GM21381 (cell line): Measurements from ENCODE around the gene MYO9A.
"Not testable (repeated sequence)": the region's sequence is repeated elsewhere in the genome, so short reads cannot be mapped to it uniquely, and the experiment has no call there.

Source experiments
- ATAC-seq: cut with Tn5 transposase; IDR thresholded peaks from one replicate; pipeline ENCODE4 v1.9.1; 2021; ENCODE audit warnings: mild to moderate bottlenecking, moderate library complexity; ENCODE audit not compliant: unreplicated experiment

MYO9A gene

DNA sequence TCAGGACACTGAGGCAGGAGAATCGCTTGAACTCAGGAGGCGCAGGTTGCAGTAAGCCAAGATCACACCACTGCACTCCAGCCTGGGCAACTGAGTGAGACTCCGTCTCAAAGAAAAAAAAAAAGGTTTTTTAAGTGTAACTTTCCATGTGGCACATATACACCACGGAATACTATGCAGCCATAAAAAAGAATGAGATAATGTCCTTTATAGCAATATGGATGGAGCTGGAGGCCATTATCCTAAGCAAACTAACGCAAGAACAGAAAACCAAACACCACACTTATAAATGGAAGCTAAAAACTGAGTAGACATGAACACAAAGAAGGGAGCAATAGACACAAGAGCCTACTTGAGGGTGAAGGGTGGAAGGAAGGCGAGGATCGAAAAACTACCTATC lies 64.7 kb downstream of the MYO9A start:
- not testable (repeated sequence) for ATAC-seq

DNA sequence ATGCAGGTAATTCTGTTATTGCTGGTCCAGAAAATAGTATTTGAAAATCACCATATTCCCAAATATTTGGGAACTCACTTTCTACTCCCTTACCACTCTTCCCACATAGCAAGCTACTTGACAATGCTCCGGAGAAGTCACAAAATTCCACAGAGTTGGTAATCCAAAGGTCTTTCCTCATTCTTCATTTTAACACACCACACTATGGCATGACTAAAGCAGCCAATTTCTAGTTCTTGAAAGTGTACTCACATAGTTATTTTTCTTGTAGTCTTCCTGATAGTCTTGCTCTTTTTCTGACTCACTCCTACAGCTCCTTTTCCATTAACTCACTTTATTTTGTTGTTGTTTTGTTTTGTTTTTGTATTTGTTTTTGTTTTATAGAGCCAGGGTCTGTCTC lies 67.2 kb downstream of the MYO9A start:
- ATAC-seq = no peak

DNA sequence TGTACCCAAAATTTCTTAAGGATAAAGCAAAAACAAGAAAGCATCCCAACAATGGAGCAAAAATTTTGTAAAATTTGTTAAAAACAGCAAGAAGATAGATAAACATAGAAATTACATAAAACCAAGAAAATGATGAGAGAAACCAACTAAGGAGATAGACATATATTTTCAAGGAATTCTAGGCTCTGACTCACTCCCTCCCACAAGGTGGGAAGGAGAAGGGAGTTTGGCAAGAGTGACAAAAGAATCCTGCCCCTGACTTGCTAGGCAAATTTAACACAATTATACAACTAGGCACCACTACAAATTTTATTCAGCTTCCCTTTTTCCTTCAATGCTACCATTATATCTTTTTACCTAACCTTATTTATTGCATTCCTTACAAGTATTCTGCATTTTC lies 70.9 kb downstream of the MYO9A start:
- no peak for ATAC-seq

DNA sequence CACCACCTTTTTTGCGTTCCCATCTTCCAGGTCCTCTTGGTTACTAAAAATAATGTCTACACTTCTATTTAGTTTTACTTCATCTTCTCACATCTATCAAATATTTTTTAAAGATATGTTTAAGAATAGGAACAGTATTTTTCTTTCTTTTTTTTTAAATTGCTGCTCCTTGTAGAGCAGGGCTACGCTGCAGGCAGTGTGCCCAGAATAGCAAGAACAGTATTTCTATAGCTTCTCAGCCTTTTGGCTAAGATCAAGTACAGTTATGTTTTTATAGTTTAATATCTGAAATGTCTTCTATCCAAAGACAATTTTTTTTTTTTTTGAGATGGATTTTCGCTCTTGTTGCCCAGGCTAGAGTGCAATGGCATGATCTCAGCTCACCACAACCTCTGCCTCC lies 73.0 kb downstream of the MYO9A start:
- ATAC-seq = no peak

DNA sequence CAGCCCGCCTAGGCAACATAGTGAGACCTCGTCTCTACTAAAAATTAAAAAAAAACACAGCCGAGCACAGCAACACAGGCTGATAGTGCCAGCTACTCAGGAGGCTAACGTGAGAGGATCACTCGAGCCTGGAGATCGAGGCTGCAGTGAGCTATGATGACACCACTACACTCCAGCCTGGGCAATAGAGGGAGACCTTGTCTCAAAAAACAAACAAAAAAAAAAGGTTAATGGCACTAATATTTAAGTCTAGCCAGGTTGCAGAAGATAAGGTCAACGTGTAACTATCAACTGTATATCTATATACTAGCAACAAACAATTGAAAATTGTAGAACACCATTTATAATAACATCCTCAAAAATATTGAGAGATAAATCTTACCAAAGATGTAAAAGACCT lies 75.1 kb downstream of the MYO9A start:
- no peak for ATAC-seq

DNA sequence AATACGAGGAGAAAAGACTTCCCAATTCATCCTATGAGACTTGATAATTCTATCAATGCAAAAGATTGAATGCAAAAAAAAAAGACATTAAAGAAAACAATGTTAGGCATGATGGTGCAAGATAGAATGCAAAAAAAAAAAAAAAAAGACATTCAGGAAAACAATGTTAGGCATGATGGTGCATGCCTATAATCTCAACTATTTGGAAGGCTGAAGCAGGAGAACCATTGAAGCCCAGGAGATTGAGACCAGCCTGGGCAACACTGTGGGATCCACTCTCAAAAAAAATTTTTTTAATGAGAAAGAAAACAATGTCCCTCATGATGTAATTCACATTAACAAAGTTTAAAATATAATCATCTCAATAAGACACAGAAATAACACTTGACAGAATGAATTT lies 75.9 kb downstream of the MYO9A start:
- no peak for ATAC-seq

DNA sequence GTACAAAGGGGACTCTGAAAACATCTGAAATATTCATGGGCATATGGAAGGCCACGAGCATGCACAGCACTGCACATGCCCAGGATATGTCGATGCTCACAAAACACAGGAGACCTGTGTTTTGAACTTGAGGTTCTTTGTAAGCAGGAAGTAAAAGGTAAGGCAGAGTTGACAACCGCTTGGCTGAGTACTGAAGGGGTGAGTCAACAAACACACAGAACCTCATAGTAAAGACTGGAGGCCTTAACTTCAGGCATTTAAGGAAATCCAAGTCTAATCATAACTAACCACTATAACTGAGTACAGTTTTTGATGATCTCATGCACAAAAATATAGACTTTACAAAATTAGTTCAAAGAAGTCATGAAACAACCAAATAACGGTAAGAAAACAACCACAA lies 80.6 kb downstream of the MYO9A start:
- ATAC-seq = no peak

DNA sequence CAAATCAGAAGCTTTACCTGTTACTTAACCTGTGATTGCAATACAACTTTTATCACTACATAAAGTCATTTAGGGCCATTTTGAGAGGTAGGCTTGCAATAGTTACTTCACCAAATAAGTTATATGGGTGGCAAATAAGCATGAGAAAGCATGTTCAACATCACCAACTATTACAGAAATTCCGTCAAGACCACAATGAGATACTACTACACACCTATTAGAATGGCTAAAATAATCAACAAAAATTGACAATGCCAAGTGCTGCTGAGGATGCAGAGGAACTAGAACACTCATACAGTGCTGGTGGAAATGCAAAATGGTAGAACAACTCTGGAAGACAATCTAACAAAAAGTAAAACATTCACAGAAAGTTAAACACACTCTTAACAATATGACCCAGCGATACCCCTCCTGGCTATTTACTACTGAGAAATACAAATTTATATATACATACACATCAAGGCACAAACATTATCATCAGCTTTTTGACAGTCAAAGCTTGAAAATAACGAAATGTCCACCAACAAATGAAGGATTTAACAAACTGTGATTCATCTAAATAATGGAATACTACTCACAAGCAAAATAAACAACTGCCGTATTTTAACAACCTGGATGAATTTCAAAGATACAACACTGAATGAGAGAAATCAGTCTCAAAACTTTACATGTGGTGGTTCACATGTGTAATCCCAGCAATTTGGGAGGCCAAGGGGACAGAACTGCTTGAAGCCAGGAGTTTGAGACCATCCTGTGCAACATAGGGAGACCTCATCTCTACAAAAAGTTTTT lies 82.9 kb downstream of the MYO9A start:
- ATAC-seq = no peak

DNA sequence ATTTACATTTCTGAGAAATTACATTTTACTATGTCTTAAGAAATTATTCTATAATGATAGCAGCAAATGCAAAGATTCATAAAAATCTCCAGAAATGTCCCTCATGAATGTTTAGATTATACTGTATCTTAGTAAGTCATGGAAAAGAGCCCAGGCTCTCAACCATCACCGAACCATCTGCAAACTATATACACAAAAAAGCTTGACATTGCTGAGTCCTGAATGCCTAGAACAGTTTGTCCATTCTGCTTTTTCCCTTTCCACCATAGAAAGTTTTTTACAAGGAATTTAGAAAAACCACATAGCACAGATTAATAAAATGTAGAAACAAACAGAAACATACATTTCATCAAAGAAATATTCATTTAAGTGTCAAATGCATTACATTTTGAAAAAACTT lies 83.6 kb downstream of the MYO9A start:
- ATAC-seq = no peak

DNA sequence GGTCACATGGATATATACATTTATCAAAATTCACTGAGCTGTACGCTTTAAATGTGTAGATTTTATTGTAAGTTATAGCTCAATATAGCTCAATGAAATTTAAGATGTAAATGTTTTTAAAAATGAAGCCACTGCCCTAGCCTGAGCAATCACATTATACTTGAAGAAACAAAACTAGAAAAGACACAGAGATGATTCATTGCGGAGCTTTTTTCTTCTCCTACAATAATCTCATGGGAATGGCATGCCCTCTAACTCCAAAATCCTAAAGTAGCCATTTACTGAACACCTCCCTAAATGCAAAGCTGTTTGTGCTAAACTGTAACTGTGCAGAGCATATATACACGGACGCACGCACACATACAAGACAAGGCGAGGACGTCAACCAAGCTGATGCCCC lies 84.2 kb downstream of the MYO9A start:
- no peak for ATAC-seq

DNA sequence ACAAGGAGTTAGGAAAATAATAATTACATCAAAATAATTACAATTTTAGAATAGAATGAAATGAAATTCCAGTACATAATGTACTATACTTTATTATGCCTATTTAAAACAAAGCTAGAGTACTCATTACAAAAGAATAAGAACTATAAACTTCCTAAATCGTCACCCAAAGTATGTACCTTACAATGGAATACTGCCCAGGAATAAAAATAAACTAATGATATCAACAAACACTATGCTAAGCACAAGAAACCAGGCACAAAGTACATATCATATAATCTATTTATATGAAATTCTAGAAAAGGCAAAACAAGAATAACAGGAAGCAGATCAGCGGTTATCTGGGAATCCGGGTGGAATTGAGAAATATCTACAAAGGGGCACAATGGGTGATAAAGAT lies 84.7 kb downstream of the MYO9A start:
- ATAC-seq = no peak

DNA sequence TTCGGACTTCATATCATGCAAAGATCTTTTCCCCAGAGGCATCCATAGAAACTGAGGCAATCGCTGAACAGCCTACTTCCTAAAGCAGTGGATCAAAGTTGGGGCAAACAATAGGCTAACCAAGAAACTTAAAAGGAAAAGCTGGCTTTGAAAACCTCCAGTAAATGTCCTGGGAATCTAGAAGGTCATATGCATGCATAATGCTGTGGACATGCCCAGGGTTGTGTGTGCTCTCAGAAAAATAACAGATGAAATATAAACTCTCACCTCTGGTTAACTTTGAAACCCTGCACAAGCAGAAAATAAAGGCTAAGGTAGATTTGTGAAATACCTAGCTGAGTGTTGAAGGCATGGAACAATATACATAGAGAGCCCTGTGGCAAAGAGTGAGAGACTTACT lies 96.3 kb downstream of the MYO9A start:
- no peak for ATAC-seq

DNA sequence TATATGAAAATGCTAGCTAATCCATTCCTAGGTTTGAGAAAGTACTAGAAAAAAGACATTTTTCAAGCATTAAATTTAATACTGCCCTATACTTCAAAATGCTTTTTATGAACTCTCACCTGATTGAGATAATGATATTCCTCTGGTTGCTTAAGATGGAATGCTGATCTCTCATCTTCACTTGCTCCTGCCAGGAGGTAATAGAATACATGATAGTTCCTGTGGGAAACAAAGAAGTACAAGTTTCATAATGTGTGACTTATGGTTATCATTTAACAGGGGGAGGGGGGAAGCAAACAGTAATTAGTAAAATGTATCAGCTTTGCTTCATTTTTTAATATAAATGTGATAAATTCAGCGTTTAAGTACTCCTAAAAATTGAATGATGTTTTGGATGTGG lies 97.2 kb downstream of the MYO9A start:
- ATAC-seq = no peak

DNA sequence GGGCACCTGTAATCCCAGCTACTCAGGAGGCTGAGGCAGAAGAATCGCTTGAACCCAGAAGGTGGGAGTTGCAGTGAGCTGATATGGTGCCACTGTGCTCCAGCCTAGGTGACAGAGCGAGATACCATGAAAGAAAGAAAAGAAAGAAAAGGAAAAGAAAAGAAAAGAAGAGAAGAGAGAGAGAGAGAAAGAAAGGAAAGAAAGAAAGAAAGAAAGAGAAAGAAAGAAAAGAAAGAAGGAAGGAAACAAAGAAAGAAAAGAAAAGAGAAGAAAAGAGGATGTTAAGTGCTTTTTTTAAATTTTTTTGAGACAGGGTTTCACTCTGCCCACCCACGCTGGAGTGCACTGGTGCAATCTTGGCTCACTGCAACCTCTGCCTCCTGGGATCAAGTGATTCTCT lies 103.4 kb downstream of the MYO9A start:
- not testable (repeated sequence) for ATAC-seq

DNA sequence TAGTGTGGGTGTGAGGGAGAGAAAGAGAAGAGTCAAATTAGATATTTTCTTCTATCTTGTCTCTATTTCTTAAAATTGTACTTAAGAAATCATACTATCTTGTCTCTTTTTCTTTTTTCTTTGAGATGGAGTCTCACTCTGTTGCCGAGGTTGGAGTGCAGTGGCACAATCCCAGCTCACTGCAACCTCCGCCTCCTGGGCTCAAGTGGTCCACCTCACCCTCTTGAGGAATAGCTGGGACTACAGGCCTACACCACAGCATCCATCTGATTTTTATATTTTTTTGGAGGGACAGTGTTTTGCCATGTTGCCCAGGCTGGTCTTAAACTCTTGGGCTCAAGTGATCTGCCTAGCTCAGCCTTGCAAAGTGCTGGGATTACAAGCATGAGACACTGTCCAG lies 104.2 kb downstream of the MYO9A start:
- no peak for ATAC-seq

DNA sequence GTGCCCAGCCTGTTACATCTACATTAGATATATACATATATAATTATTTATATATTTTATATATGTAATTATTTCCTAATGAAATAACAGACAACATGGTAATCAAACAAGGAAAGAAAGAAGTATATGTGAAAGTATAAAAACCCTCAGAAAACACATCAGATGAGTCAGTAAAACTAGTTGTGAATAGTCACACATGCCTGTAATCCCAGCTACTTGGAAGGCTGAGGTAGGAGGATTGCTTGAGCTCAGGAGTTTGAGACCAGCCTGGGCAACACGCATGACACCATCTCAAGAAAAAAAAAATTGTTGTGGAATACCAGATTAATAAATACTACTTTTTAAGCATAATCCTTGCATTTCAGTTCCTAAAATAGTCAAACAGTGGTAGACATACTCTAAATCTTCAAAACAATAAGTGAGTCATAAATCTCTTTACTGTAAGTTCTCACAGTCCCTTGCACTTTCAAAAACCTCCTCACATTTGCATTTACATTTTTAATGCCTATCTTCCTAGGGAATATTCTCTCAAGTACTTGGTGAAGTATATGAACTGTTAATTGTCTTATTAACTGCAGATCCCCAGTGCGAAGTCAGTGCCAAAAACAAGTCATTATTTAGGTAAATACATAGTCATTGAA lies 106.5 kb downstream of the MYO9A start:
- no peak for ATAC-seq

DNA sequence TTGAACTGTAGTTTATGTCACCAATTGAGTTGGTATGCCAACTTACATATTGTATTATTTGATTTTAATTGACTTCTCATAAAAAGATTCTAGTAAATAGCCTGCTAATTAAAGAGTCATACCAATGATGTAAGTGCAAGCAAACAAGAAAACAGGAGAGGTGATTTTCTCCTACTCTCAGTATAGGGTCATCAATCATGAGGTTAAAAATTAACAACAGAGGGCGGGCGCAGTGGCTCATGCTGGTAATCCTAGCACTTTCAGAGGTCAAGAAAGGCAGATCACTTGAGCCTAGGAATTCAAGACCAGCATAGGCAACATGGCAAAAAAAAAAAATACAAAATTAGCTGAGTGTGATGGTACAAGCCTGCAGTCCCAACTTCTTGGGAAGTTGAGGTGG lies 108.7 kb downstream of the MYO9A start:
- ATAC-seq = no peak

DNA sequence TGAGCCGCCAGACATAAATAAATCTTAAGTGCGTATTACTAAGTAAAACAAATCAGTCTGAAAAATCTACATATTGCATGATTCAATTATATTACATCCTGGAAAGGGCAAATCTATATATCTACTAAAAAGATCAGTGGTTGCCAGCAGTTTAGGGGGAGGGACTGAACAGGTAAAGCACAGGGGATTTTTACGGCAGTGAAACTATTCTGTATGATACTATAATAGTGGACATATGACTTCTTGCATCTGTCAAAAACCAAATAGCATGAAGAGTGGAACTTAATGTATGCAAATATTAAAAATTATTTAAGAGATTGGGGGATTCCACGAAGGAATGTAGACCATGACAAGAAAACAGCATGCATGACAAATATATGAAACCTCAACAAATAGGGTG lies 111.6 kb downstream of the MYO9A start:
- no peak for ATAC-seq

DNA sequence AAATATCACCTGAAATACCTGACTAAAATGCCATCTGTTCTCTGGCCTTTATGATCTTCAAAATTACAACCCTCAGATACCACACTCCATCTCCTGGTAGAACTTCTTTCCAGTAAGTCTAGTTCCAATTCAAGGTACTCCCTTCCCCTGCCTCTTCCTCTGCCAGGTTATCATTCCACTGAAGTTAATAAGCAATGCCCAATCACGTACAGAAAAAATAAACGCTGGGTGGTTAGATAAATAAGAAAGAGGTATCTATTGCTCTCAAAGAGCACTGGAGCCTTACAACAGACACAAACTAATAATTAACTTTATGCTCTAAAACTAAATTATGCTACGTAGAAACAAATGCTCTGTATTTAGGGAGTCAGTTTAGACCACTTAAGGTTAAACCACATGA lies 112.5 kb downstream of the MYO9A start:
- ATAC-seq = no peak

DNA sequence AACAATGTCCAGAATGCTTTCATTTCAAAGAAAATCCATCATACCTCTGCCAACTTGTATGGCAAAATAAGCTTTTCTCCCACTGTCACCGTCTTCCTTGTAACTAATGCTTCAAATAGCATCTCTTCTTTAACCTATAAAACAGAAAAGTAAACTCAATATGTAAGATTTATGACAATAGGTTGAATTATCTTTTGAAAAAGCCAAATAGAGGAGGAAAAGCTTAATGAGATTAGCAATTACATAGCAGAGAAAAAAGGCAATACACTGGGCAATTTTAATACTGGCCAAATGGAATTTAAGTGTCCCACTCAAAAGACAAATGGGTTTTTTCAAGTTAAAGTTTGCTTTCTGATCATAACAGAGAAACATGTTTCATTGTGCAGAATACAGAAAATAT lies 118.1 kb downstream of the MYO9A start:
- no peak for ATAC-seq

DNA sequence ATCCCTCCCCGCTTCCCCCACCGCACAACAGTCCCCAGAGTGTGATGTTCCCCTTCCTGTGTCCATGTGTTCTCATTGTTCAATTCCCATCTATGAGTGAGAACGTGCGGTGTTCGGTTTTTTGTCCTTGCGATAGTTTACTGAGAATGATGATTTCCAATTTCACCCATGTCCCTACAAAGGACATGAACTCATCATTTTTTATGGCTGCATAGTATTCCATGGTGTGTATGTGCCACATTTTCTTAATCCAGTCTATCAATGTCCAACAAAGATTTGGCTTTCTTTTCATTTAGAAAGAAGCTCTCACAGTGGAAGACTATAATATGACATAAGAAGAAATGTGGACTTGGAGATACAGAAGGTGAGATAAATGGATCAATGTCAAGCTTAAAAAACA lies 119.2 kb downstream of the MYO9A start:
- not testable (repeated sequence) for ATAC-seq

DNA sequence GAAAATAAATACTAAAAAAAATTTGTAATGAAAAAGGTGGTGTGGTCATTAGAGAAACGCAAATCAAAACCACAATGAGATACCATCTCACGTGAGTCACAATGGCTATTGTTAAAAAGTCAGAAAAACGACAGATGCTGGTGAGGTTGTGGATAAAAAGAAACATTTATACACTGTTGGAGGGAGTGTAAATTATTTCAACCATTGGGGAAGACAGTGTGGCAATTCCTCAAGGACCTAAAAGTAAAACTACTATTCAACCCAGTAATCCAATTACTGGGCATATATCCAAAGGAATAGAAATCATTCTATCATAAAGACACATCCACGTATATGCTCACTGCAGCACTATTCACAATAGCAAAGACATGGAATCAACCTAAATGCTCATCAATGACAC lies 120.3 kb downstream of the MYO9A start:
- ATAC-seq = no peak

DNA sequence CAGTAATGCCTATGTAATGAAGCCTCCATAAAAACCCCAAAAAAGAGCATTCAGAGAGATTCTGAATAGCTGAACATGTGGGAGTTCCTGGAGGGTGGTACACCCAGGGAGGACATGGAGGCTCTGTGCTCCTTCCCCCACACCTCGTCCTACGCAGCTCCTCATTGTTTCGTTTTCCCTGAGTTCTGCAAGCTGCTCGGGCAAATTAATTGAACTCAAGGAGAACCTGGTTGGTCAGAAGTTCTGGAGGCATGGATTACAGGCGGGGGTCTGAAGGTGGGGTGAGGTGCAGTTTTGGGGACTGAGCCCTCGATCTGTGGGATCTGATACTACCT lies 142.2 kb downstream of the MYO9A start:
- ATAC-seq = no peak
